Right atrium auricular region (tissue), 2 donors: ENCODE results near the gene TRIM52. TPM values are rescaled to one million over a fixed set of nuclear protein-coding genes. Genes with fewer than 3 reads are reported as not detected.
"Not testable (repeated sequence)": the region's sequence is repeated elsewhere in the genome, so short reads cannot be mapped to it uniquely, and the experiment has no call there.

Experiments used
- DNase-seq: peaks from one replicate; pipeline ENCODE4 v3.0.0-alpha.2; 2019; ENCODE audit warnings: low spot score
- H3K27ac ChIP-seq, 2 donors: fragments of 200-600 bp; sonication (generic); 1 replicate in 1 of 2; 2 replicates in 1 of 2; pipeline ENCODE4 v1.5.1; 2016 to 2019
- H3K27me3 ChIP-seq, 2 donors: fragments of 200-600 bp; sonication (generic); one replicate each; pipeline versions ENCODE4 v1.5.1 to v1.6.0; 2017 to 2019
- H3K36me3 ChIP-seq: fragments of 200-600 bp; sonication (generic); one replicate; pipeline ENCODE4 v1.5.1; 2016
- H3K4me1 ChIP-seq, 2 donors: fragments of 200-600 bp; sonication (generic); one replicate each; pipeline versions ENCODE4 v1.5.1 to v1.6.0; 2017 to 2019
- H3K4me3 ChIP-seq, 2 donors: fragments of 200-600 bp; sonication (generic); 1 replicate in 1 of 2; 2 replicates in 1 of 2; pipeline ENCODE4 v1.5.1; 2017 to 2019; ENCODE audit warnings: mild to moderate bottlenecking in 1 of 2, moderate library complexity in 1 of 2
- H3K9me3 ChIP-seq, 2 donors: fragments of 200-600 bp; sonication (generic); one replicate each; pipeline ENCODE4 v1.5.1; 2019
- CTCF ChIP-seq, 2 donors: fragments of 200-600 bp; sonication (generic); IDR thresholded peaks; one replicate each; pipeline ENCODE4 v1.5.1; 2019; ENCODE audit warnings: antibody characterized with exemption in 2 of 2
- total RNA-seq, 2 donors: library from RNA; depleted of rRNA; stranded (reverse); fragments of >200 nt; gene quantifications; one replicate each; pipeline ENCODE4 v1.1.0, GENCODE V29; 2016

TRIM52 gene
- total RNA-seq, 2 donors from 2014 or later: 4.4 to 9.1 TPM

DNA sequence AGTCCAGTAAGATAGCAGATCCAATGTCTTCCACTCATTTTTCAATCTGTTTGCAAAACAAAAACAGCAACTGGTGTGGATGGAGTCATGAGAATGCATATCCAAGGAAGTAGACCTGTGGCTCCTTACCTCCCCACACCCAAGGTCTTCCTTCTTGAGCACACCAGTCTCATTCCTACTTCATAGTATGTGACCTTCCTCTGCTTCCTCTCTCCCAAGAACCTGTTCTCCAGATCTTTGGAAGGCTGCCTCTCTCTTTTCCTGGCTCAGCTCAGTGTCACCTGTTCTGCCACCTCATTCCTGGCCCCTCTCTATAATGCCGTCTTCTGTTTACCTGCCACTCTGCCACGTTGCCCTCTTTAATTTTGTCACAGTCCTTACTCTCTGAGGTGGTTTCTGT is 48.0 kb downstream of the TRIM52 start:
- H3K4me3 ChIP-seq: no peak overlapping the region

DNA sequence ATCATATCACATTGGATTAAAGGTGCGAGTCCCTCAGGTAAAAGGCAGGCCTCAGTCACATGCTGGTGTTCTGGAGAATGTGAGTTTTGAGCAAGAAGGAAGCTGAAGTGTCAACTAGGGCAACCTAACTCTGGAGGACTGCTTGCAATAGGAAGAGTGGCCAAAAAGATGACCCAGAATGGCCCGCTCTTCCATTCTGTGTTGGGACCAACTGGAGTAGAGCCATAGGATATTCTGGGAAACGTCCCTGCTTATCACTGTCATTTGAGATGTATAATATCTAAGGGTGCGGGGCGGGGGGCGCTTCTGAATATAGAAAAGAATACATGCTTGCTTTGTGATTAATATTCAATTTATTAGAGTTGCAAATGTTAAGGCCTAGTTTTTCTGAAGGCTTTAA is 48.9 kb downstream of the TRIM52 start:
- no peaks in the 10 kb centered on the region for H3K36me3 ChIP-seq
- H3K27ac ChIP-seq: peak overlapping the region; percentile 18 to 64
- H3K4me1 ChIP-seq: peaks cover 0 to 26% of the 10 kb centered on the region in 2 donors
- no peak for TF ChIP-seq CTCF (IDR thresholded peaks at IDR 0.05)
- no peaks in the 10 kb centered on the region for H3K9me3 ChIP-seq
- H3K27me3 ChIP-seq: no peaks in the 10 kb centered on the region
- no peak for DNase-seq
- no peak overlapping the region for H3K4me3 ChIP-seq

More for the DNA sequence above, 48.0 kb downstream of the TRIM52 start:
- H3K27me3 ChIP-seq: no peaks in the 10 kb centered on the region
- no peak for DNase-seq
- peak overlapping the region; percentile 13 to 64 for H3K27ac ChIP-seq
- TF ChIP-seq CTCF (IDR thresholded peaks at IDR 0.05): no peak
- no peaks in the 10 kb centered on the region for H3K36me3 ChIP-seq
- H3K4me1 ChIP-seq: peaks cover 0 to 35% of the 10 kb centered on the region in 2 donors
- no peaks in the 10 kb centered on the region for H3K9me3 ChIP-seq

- H3K4me1 ChIP-seq: peaks cover 0 to 22% of the 10 kb centered on the region in 2 donors
- H3K27ac ChIP-seq: peak overlapping the region; percentile 18 to 64
- no peaks in the 10 kb centered on the region for H3K36me3 ChIP-seq
- peak in 1 of 2 donors; percentile 14 for TF ChIP-seq CTCF (IDR thresholded peaks at IDR 0.05)
- no peak overlapping the region for H3K4me3 ChIP-seq
- H3K9me3 ChIP-seq: no peaks in the 10 kb centered on the region
- no peaks in the 10 kb centered on the region for H3K27me3 ChIP-seq
- no peak for DNase-seq
Observed at GRCh38 chr5:181211208-181211607, 49.7 kb downstream of the TRIM52 start.

DNA sequence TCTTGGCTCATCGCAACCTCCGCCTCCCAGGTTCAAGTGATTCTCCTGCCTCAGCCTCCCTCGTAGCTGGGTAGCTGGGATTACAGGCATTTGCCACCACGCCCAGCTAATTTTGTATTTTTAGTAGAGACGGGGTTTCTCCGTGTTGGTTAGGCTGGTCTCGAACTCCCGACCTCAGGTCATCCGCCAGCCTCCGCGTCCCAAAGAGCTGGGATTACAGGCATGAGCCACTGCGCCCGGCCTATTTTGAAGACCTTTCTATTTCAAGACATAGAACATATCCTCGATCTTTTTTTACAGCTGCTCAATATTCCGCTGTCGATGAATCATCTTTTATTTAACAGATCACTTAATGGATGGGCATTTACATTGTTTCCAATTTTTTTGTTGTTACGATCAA is 50.2 kb downstream of the TRIM52 start:
- H3K27ac ChIP-seq, H3K36me3 ChIP-seq, H3K27me3 ChIP-seq, DNase-seq, H3K4me3 ChIP-seq, H3K9me3 ChIP-seq: not testable (repeated sequence)
- H3K4me1 ChIP-seq: peaks cover 0 to 22% of the 10 kb centered on the region in 2 donors

DNA sequence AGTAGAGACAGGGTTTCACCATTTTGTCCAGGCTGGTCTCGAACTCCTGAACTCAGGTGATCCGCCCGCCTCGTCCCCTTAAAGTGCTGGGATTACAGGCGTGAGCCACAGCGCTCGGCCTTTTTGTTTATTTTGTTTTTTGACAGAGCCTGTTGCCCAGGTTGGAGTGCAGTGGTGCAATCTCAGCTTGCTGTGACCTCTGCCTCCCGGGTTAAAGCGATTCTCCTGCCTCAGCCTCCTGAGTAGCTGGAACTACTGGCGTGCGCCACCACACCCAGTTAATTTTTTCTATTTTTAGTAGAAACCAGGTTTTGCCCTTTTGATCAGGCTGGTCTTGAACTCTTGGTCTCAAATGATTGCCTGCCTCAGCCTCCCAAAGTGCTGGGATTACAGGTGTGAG is 50.8 kb downstream of the TRIM52 start:
- DNase-seq, H3K27ac ChIP-seq, H3K4me3 ChIP-seq: not testable (repeated sequence)

GRCh38 chr5:181209006-181209405 is 51.9 kb downstream of the TRIM52 start:
- not testable (repeated sequence) for H3K27ac ChIP-seq, DNase-seq, H3K27me3 ChIP-seq, H3K4me3 ChIP-seq, H3K36me3 ChIP-seq, H3K9me3 ChIP-seq
- peaks cover 0 to 33% of the 10 kb centered on the region in 2 donors for H3K4me1 ChIP-seq

More for the DNA sequence above, 50.8 kb downstream of the TRIM52 start:
- not testable (repeated sequence) for H3K27me3 ChIP-seq, H3K9me3 ChIP-seq, H3K36me3 ChIP-seq
- peaks cover 0 to 28% of the 10 kb centered on the region in 2 donors for H3K4me1 ChIP-seq

DNA sequence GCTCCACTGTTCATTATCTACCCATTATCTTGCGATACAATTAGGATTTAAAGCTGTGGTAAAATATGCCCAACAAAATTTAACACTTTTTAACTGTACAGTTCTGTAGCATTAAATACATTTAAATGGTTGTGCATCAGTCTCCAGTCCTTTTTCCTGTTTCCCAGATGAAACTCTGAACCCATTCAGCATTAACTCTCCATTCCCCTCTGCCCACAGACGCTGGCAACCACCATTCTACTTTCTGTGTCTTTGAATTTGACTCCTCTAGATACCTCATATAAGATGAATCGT is 53.0 kb downstream of the TRIM52 start:
- H3K36me3 ChIP-seq: no peaks in the 10 kb centered on the region
- TF ChIP-seq CTCF (IDR thresholded peaks at IDR 0.05): no peak
- no peak for DNase-seq
- H3K9me3 ChIP-seq: no peaks in the 10 kb centered on the region
- no peaks in the 10 kb centered on the region for H3K27me3 ChIP-seq
- peaks cover 0 to 41% of the 10 kb centered on the region in 2 donors for H3K4me1 ChIP-seq
- peak overlapping the region; percentile 87 to 88 for H3K27ac ChIP-seq
- peak overlapping the region in 1 of 2 donors; percentile 76 for H3K4me3 ChIP-seq
